Stomach (tissue), 9 donors: ENCODE data around the gene ZDHHC8. TPM values are rescaled to one million over a fixed set of nuclear protein-coding genes. Genes with fewer than 3 reads are reported as not detected.

Source experiments
- DNase-seq, 2 donors: peaks; one replicate each; pipeline versions ENCODE4 v3.0.0 to v3.0.0-alpha.2; 2013 to 2019
- H3K27ac ChIP-seq, 5 donors: fragments of 200-600 bp in 4 of 5; sonication (generic) in 4 of 5; one replicate each; pipeline ENCODE4 v1.5.1; 2013 to 2019; ENCODE audit warnings: mild to moderate bottlenecking in 1 of 5, moderate library complexity in 1 of 5
- H3K27me3 ChIP-seq, 3 donors: fragments of 200-600 bp; sonication (generic); one replicate each; pipeline ENCODE4 v1.5.1; 2017 to 2019; ENCODE audit warnings: mixed run types in 1 of 3
- H3K36me3 ChIP-seq, 4 donors: fragments of 200-600 bp; sonication (generic); 1 replicate in 3 of 4; 2 replicates in 1 of 4; pipeline ENCODE4 v1.5.1; 2016 to 2019
- H3K4me1 ChIP-seq, 4 donors: fragments of 200-600 bp; sonication (generic); one replicate each; pipeline ENCODE4 v1.5.1; 2016 to 2019
- H3K4me3 ChIP-seq, 4 donors: fragments of 200-600 bp; sonication (generic) in 3 of 4; one replicate each; pipeline ENCODE4 v1.5.1; 2016 to 2019; ENCODE audit warnings: mild to moderate bottlenecking in 1 of 4
- H3K9me3 ChIP-seq, 4 donors: fragments of 200-600 bp; sonication (generic); one replicate each; pipeline ENCODE4 v1.5.1; 2016 to 2019
- CTCF ChIP-seq, 7 experiments: fragments of 450-650 bp in 4 of 7; fragments of 200-600 bp in 3 of 7; sonication (generic) in 3 of 7; IDR thresholded peaks; one replicate each; pipeline ENCODE4 v1.5.1; 2016 to 2019; ENCODE audit warnings: antibody characterized with exemption in 7 of 7, control low read depth in 2 of 7, mild to moderate bottlenecking in 1 of 7
- EP300 ChIP-seq: sonication (generic); formaldehyde crosslinking; IDR thresholded peaks from one replicate; pipeline ENCODE4 v1.6.1; 2017; ENCODE audit warnings: antibody characterized with exemption
- POLR2A ChIP-seq, 4 donors: fragments of 450-650 bp; IDR thresholded peaks; one replicate each; pipeline ENCODE4 v1.6.1; 2016; ENCODE audit warnings: antibody characterized with exemption in 4 of 4, control low read depth in 2 of 4, mild to moderate bottlenecking in 1 of 4, moderate library complexity in 1 of 4
- POLR2AphosphoS5 ChIP-seq, 3 donors: sonication (generic); formaldehyde crosslinking; IDR thresholded peaks; one replicate each; pipeline ENCODE4 v1.6.1; 2016; ENCODE audit warnings: antibody characterized with exemption in 3 of 3
- WGBS, 5 donors: extraction: QIAGEN DNeasy Blood & Tissue Kit in 3 of 5; methylation state at CpG; one replicate each; pipeline versions ENCODE4 v1.1.5 to v1.1.7; 2013 to 2018; 5-methylcytosine and 5-hydroxymethylcytosine counted together
- intact Hi-C: fragments of 100-400 bp; cut with DNase I; formaldehyde crosslinking; loops from one replicate; pipeline ENCODE4 v1.15.1; 2023; ENCODE audit warnings: low total_unique reads
- polyA plus RNA-seq, 3 donors: library from polyadenylated mRNA; stranded (reverse); fragments of 200-250 nt; gene quantifications; one replicate each; pipeline ENCODE4 v1.2.3, GENCODE V29; 2013
- total RNA-seq, 5 donors: library from RNA; depleted of rRNA; stranded (reverse); fragments of >200 nt; gene quantifications; one replicate each; pipeline versions ENCODE4 v1.1.0 to v1.2.3, GENCODE V29; 2014 to 2016
- donor health status: healthy with polysubstance abuse.
- donor health status: Bipolar disorder and iron deficiency.
- donor health status: healthy.

ZDHHC8 gene
- total and polyA plus RNA-seq, 8 donors, result 3.2 to 228 (median 18.7) TPM

DNA sequence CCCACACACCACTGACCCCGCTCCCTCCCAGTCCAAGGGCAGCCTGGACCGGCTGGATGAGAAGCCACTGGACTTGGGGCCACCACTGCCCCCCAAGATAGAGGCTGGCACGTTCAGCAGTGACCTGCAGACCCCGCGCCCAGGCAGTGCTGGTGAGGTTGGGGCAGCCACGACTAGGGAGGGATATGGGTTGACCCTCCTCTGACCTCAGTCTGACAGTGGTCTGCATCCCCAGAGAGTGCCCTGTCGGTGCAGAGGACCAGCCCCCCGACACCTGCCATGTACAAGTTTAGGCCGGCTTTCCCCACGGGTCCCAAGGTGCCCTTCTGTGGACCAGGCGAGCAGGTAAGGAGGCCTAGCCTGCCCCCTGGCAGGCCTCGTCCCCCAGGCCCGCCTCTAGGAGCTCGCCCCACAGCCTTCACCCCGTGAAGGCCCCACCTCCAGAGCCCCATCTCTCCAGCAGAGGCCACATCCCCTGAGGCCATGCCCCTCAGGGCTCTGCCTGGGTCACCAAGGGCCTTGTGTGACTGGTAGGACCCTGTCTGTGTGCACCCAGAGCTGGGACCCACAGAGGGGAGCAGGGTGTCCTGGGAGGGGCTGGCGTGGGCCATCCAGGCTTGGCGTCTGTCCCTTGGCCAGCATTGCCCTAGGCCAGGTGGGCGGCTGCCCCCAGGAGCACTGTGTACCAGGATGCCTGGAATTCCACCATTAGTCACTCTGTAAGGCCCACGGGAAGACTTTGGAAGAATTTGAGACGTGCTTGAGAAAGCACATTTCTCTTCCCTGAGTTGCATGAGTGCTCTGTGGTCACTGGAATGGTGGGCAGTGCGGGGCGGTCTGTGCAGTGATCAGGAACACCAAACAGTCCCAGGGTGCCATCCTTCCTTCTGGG is 9.8 kb downstream of the ZDHHC8 start:
- TF ChIP-seq EP300, result no peak
- TF ChIP-seq POLR2A (IDR thresholded peaks at IDR 0.05), result no peak
- no peak for TF ChIP-seq POLR2AphosphoS5 (IDR thresholded peaks at IDR 0.05)
- TF ChIP-seq CTCF (IDR thresholded peaks at IDR 0.05), result no peak
- intact Hi-C loops, result no loop called here
- H3K27ac ChIP-seq, result no peak overlapping the region
- DNase-seq, result no peak
- H3K27me3 ChIP-seq, result no peaks in the 10 kb centered on the region
- peaks cover 20 to 24% (median 22%) of the 10 kb centered on the region in 4 donors for H3K4me1 ChIP-seq
- 81 to 93% (median 89%) methylated on average over 13 to 22 of the region's 22 CpGs for WGBS, 5 donors
- H3K9me3 ChIP-seq, result no peaks in the 10 kb centered on the region
- H3K36me3 ChIP-seq, result peaks cover 7 to 70% (median 60%) of the 10 kb centered on the region in 4 donors
- no peak overlapping the region for H3K4me3 ChIP-seq

- Histone ChIP-seq H3K27ac (no peak overlapping the region), H3K4me3 (no peak overlapping the region), H3K4me1 (peaks cover 4 to 9% (median 7%) of the 10 kb centered on the region in 4 donors), H3K36me3 (peaks cover 7 to 74% (median 60%) of the 10 kb centered on the region in 4 donors), H3K9me3 (no peaks in the 10 kb centered on the region), H3K27me3 (no peaks in the 10 kb centered on the region)
- 89 to 95% (median 94%) methylated on average over 38 to 65 of the region's 65 CpGs for WGBS, 5 donors
- no peak for TF ChIP-seq POLR2A (IDR thresholded peaks at IDR 0.05)
- TF ChIP-seq CTCF (IDR thresholded peaks at IDR 0.05), result no peak
- TF ChIP-seq POLR2AphosphoS5 (IDR thresholded peaks at IDR 0.05), result no peak
- no peak for TF ChIP-seq EP300
- DNase-seq, result no peak
- intact Hi-C loops, result no loop called here
These were observed 11.4 kb downstream of the ZDHHC8 start for GRCh38 chr22:20142711-20143621.

GRCh38 chr22:20143883-20144665 is 12.5 kb downstream of the ZDHHC8 start:
- H3K4me1 ChIP-seq, result no peaks in the 10 kb centered on the region
- DNase-seq, result no peak
- no peak overlapping the region for H3K27ac ChIP-seq
- WGBS, 5 donors, result 83 to 97% (median 84%) methylated on average over 6 to 19 of the region's 19 CpGs
- H3K36me3 ChIP-seq, result peaks cover 7 to 72% (median 60%) of the 10 kb centered on the region in 4 donors
- no peaks in the 10 kb centered on the region for H3K9me3 ChIP-seq
- no peaks in the 10 kb centered on the region for H3K27me3 ChIP-seq
- intact Hi-C loops, result no loop called here
- TF ChIP-seq CTCF (IDR thresholded peaks at IDR 0.05) (no peak), EP300 (no peak), POLR2A (IDR thresholded peaks at IDR 0.05) (no peak), POLR2AphosphoS5 (IDR thresholded peaks at IDR 0.05) (no peak)
- H3K4me3 ChIP-seq, result no peak overlapping the region
